GM12878 (cell line): ENCODE results near the gene PARS2.

Source experiments
- CTCF ChIP-seq, 3 experiments: IDR thresholded peaks in 2 of 3; conservative IDR thresholded peaks in 1 of 3; 2 replicates each; pipeline ENCODE4 v1.5.1; 2011; ENCODE audit warnings: low read depth in 3 of 3, low read length in 3 of 3, mild to moderate bottlenecking in 3 of 3, control low read depth in 2 of 3, moderate library complexity in 2 of 3, inconsistent platforms in 1 of 3, mixed read lengths in 1 of 3; ENCODE audit not compliant: control insufficient read depth in 2 of 3, insufficient read depth in 1 of 3; ENCODE audit errors: extremely low read depth in 1 of 3
- ESRRA ChIP-seq: IDR thresholded peaks from 2 replicates; pipeline ENCODE4 v1.6.1; 2012; ENCODE audit warnings: mild to moderate bottlenecking, low read length, improper control_type of control experiment
- HCFC1 ChIP-seq: fragments of 150-350 bp; IDR thresholded peaks from 2 replicates; pipeline ENCODE4 v1.6.1; 2014; ENCODE audit warnings: low read length
- IRF4 ChIP-seq: IDR thresholded peaks from 2 replicates; pipeline ENCODE4 v1.6.1; 2011; ENCODE audit warnings: low read depth, low read length
- POLR2AphosphoS5 ChIP-seq: IDR thresholded peaks from 2 replicates; pipeline ENCODE4 v1.6.1; 2011; ENCODE audit warnings: mild to moderate bottlenecking, low read length, inconsistent platforms
- RBBP5 ChIP-seq: fragments of 200-600 bp; sonication (generic); conservative IDR thresholded peaks from 2 replicates; pipeline ENCODE4 v1.6.1; 2016
- REST ChIP-seq: IDR thresholded peaks from 2 replicates; pipeline ENCODE4 v1.6.1; 2012; ENCODE audit warnings: mild to moderate bottlenecking, low read depth, low read length
- SIN3A ChIP-seq: IDR thresholded peaks from 2 replicates; pipeline ENCODE4 v1.6.1; 2012; ENCODE audit warnings: low read depth, low read length, improper control_type of control experiment
- SIX5 ChIP-seq: IDR thresholded peaks from 2 replicates; pipeline ENCODE4 v1.6.1; 2011; ENCODE audit warnings: mild to moderate bottlenecking, low read depth, low read length, moderate library complexity; ENCODE audit not compliant: severe bottlenecking
- USF2 ChIP-seq: IDR thresholded peaks from 2 replicates; pipeline ENCODE4 v1.6.1; 2011; ENCODE audit warnings: low read depth, low read length, improper control_type of control experiment, borderline replicate concordance
- YY1 ChIP-seq: IDR thresholded peaks from 2 replicates; pipeline ENCODE4 v1.6.1; 2011; ENCODE audit warnings: low read depth, mild to moderate bottlenecking, low read length

GRCh38 chr1:54751426-54751825 lies 12.9 kb downstream of the PARS2 start:
- TF ChIP-seq POLR2AphosphoS5 (no peak), SIX5 (no peak), IRF4 (no peak), HCFC1 (no peak), USF2 (no peak), CTCF (IDR thresholded peaks at IDR 0.05 in 2 of 3, conservative IDR thresholded peaks at IDR 0.05 in 1 of 3; ENCODE audit: control insufficient read depth in 2 of 3, extremely low read depth in 1 of 3, insufficient read depth in 1 of 3, low read depth in 3 of 3, low read length in 3 of 3) (no peak), RBBP5 (no peak), REST (no peak), YY1 (no peak), ESRRA (no peak), SIN3A (no peak)
